SK-N-SH (cell line): ENCODE measurements around the gene HEBP1. TPM values are rescaled to one million over a fixed set of nuclear protein-coding genes. Genes with fewer than 3 reads are reported as not detected.

Experiments
- CTCF ChIA-PET: fragments of 300-600, 350-600 bp; formaldehyde crosslinking; extraction: SDS; loops from one replicate; lab custom pipeline; 2021; lab: Yijun Ruan, JAX
- POLR2A ChIA-PET: fragments of 350-600 bp; sonication (Branson Sonifier 250); formaldehyde crosslinking; extraction: SDS; loops from one replicate; lab custom pipeline; 2020; ENCODE audit warnings: antibody characterized with exemption, inconsistent platforms; lab: Yijun Ruan, JAX
- DNase-seq: peaks from one replicate; pipeline ENCODE4 v3.0.0; 2012
- H2AFZ ChIP-seq: fragments of 200-600 bp; sonication (generic); 2 replicates; pipeline ENCODE4 v1.8.1; 2016; ENCODE audit warnings: antibody characterized with exemption, mild to moderate bottlenecking, low read depth
- H3F3A ChIP-seq: fragments of 200-600 bp; sonication (generic); replicated peaks from 2 replicates; pipeline ENCODE3; 2016; ENCODE audit warnings: antibody characterized with exemption, mild to moderate bottlenecking; ENCODE audit not compliant: insufficient read depth
- H3K27ac ChIP-seq, 2 experiments: fragments of 200-500 bp in 1 of 2; fragments of 200-600 bp in 1 of 2; sonication (Bioruptor generic) in 1 of 2; sonication (generic), shearing (Covaris generic) in 1 of 2; 2 replicates each; pipeline versions ENCODE4 v1.5.1 to v1.6.1; 2014 to 2016; ENCODE audit warnings: low read depth in 2 of 2, inconsistent platforms in 1 of 2, low read length in 1 of 2, mild to moderate bottlenecking in 1 of 2, mixed read lengths in 1 of 2
- H3K27me3 ChIP-seq: fragments of 200-600 bp; sonication (generic), shearing (Covaris generic); 2 replicates; pipeline ENCODE4 v1.6.1; 2016; ENCODE audit warnings: mixed run types; ENCODE audit not compliant: insufficient read depth
- H3K36me3 ChIP-seq, 2 experiments: fragments of 200-500 bp in 1 of 2; fragments of 200-600 bp in 1 of 2; sonication (Bioruptor generic) in 1 of 2; sonication (generic) in 1 of 2; replicated peaks in 1 of 2; 2 replicates each; pipeline versions ENCODE3 to v1.5.1; 2014 to 2016; ENCODE audit warnings: low read length in 1 of 2, mild to moderate bottlenecking in 1 of 2; ENCODE audit not compliant: insufficient read depth in 2 of 2, control insufficient read depth in 1 of 2
- H3K4me1 ChIP-seq, 2 experiments: fragments of 200-500 bp in 1 of 2; fragments of 200-600 bp in 1 of 2; sonication (Bioruptor generic) in 1 of 2; sonication (generic), shearing (Covaris generic) in 1 of 2; 2 replicates each; pipeline versions ENCODE4 v1.5.1 to v1.6.1; 2014 to 2016; ENCODE audit warnings: low read depth in 1 of 2, low read length in 1 of 2, mixed run types in 1 of 2; ENCODE audit not compliant: insufficient read depth in 2 of 2, control insufficient read depth in 1 of 2
- H3K4me2 ChIP-seq: fragments of 200-600 bp; sonication (generic), shearing (Covaris generic); 2 replicates; pipeline ENCODE4 v1.6.1; 2017; ENCODE audit warnings: mixed run types
- H3K4me3 ChIP-seq, 2 experiments: fragments of 200-500 bp in 1 of 2; fragments of 200-600 bp in 1 of 2; sonication (Bioruptor generic) in 1 of 2; sonication (generic), shearing (Covaris generic) in 1 of 2; 2 replicates each; pipeline versions ENCODE4 v1.5.1 to v1.8.1; 2014 to 2016; ENCODE audit warnings: low read depth in 2 of 2, inconsistent platforms in 1 of 2, low read length in 1 of 2, mild to moderate bottlenecking in 1 of 2, mixed read lengths in 1 of 2, moderate library complexity in 1 of 2
- H3K79me2 ChIP-seq: fragments of 200-600 bp; sonication (generic); 2 replicates; pipeline ENCODE4 v1.8.1; 2017; ENCODE audit warnings: mild to moderate bottlenecking; ENCODE audit not compliant: insufficient read depth
- H3K9ac ChIP-seq: fragments of 200-600 bp; sonication (generic); 2 replicates; pipeline ENCODE4 v1.6.1; 2017; ENCODE audit warnings: mixed run types
- H3K9me2 ChIP-seq: fragments of 200-600 bp; sonication (generic); 2 replicates; pipeline ENCODE4 v1.6.1; 2017; ENCODE audit warnings: mixed run types
- H3K9me3 ChIP-seq: fragments of 200-600 bp; sonication (generic); 2 replicates; pipeline ENCODE4 v1.6.1; 2017; ENCODE audit warnings: mixed run types, mild to moderate bottlenecking, moderate library complexity
- H4K20me1 ChIP-seq: fragments of 200-600 bp; sonication (generic); 2 replicates; pipeline ENCODE4 v1.6.1; 2017; ENCODE audit warnings: mild to moderate bottlenecking, mixed run types; ENCODE audit not compliant: insufficient read depth
- FOSL2 ChIP-seq: IDR thresholded peaks from 2 replicates; pipeline ENCODE4 v1.4.0; 2012; ENCODE audit warnings: low read depth, mild to moderate bottlenecking, moderate library complexity, borderline replicate concordance
- GATA2 ChIP-seq: sonication (generic); formaldehyde crosslinking; IDR thresholded peaks from 2 replicates; pipeline ENCODE4 v1.5.0; 2020; ENCODE audit warnings: mild to moderate bottlenecking, missing genetic modification reagents
- IRF3 ChIP-seq: fragments of 150-350 bp; IDR thresholded peaks from 2 replicates; pipeline ENCODE4 v1.6.1; 2016; ENCODE audit warnings: mild to moderate bottlenecking, low read depth, low read length
- MEF2A ChIP-seq: IDR thresholded peaks from 2 replicates; pipeline ENCODE4 v1.4.0; 2012; ENCODE audit warnings: low read depth, borderline replicate concordance
- NFIC ChIP-seq: IDR thresholded peaks from 2 replicates; pipeline ENCODE4 v1.4.0; 2012; ENCODE audit warnings: borderline replicate concordance
- POLR2AphosphoS5 ChIP-seq: IDR thresholded peaks from 2 replicates; pipeline ENCODE4 v1.6.1; 2012; ENCODE audit warnings: low read depth, low read length
- REST ChIP-seq: IDR thresholded peaks from 2 replicates; pipeline ENCODE4 v1.6.1; 2012; ENCODE audit warnings: mild to moderate bottlenecking, low read depth, low read length, moderate library complexity
- SMC3 ChIP-seq: IDR thresholded peaks from 2 replicates; pipeline ENCODE4 v1.6.1; 2012; ENCODE audit warnings: low read depth, low read length, improper control_type of control experiment
- TEAD4 ChIP-seq: IDR thresholded peaks from 2 replicates; pipeline ENCODE4 v1.4.0; 2012; ENCODE audit warnings: mild to moderate bottlenecking, borderline replicate concordance; ENCODE audit not compliant: insufficient read depth
- YY1 ChIP-seq: IDR thresholded peaks from 2 replicates; pipeline ENCODE4 v1.4.0; 2012; ENCODE audit warnings: low read depth, mild to moderate bottlenecking
- WGBS: methylation state at CpG from one replicate; pipeline ENCODE4 v1.1.6; 2017; ENCODE audit warnings: low lambda C conversion rate; 5-methylcytosine and 5-hydroxymethylcytosine counted together
- polyA plus RNA-seq, 3 experiments: library from polyadenylated mRNA; depleted of rRNA; stranded (reverse); fragments of >200 nt; gene quantifications; 2 replicates each; pipeline ENCODE4 v1.2.3, GENCODE V29; 2012
- TF ChIP-seq, protein P1 (sequence below): IDR thresholded peaks from 2 replicates; pipeline ENCODE4; 2012
- TF ChIP-seq, protein P2 (sequence below): fragments of 200-600 bp; sonication (generic); IDR thresholded peaks from 2 replicates; pipeline ENCODE4 v1.6.1; 2017; ENCODE audit warnings: antibody characterized with exemption, mild to moderate bottlenecking, moderate library complexity
- TF ChIP-seq, protein P3 (sequence below): IDR thresholded peaks from 2 replicates; pipeline ENCODE4 v1.4.0; 2012; ENCODE audit warnings: low read depth
- TF ChIP-seq, protein P4 (sequence below): fragments of 150-350 bp; IDR thresholded peaks from 2 replicates; pipeline ENCODE4 v1.6.1; 2017; ENCODE audit warnings: antibody characterized with exemption, low read length, low read depth, borderline replicate concordance

Gene HEBP1
- polyA plus RNA-seq, 1 of the 3 experiments (the other 2 are of a cell fraction): 17.9 TPM

DNA sequence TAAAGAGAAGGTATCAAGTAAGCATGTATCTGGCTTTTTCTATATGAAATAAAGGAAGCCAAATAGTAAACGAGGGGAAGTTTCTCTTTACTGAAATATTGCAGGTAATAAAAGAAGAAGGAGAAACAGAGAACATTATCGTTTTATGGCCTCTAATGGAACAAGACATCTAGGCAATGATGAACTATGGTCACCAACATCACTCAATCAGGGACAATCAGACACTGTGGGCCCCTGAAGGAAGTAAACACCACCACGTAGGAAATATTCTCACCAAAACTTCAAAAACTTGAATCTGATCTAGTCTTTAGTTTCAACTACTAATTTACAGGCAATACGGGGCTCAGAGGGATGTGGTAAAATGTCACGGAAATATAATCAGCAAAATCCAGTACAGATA, 15.9 kb downstream of the HEBP1 start:
- H3K4me1 ChIP-seq: peaks cover 2 to 12% of the 10 kb centered on the region in 2 experiments; a peak in 2 of 4 replicates
- peaks cover 15% of the 10 kb centered on the region for H3F3A ChIP-seq
- no peak overlapping the region for H3K4me2 ChIP-seq
- H3K36me3 ChIP-seq: peaks cover 38 to 41% of the 10 kb centered on the region in 2 experiments
- TF ChIP-seq MEF2A: no peak
- TF ChIP-seq YY1: no peak
- TF ChIP-seq IRF3: no peak
- TF ChIP-seq, protein P1, sequence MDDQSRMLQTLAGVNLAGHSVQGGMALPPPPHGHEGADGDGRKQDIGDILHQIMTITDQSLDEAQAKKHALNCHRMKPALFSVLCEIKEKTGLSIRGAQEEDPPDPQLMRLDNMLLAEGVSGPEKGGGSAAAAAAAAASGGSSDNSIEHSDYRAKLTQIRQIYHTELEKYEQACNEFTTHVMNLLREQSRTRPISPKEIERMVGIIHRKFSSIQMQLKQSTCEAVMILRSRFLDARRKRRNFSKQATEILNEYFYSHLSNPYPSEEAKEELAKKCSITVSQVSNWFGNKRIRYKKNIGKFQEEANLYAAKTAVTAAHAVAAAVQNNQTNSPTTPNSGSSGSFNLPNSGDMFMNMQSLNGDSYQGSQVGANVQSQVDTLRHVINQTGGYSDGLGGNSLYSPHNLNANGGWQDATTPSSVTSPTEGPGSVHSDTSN: no peak
- no peak for TF ChIP-seq POLR2AphosphoS5
- TF ChIP-seq, protein P2, sequence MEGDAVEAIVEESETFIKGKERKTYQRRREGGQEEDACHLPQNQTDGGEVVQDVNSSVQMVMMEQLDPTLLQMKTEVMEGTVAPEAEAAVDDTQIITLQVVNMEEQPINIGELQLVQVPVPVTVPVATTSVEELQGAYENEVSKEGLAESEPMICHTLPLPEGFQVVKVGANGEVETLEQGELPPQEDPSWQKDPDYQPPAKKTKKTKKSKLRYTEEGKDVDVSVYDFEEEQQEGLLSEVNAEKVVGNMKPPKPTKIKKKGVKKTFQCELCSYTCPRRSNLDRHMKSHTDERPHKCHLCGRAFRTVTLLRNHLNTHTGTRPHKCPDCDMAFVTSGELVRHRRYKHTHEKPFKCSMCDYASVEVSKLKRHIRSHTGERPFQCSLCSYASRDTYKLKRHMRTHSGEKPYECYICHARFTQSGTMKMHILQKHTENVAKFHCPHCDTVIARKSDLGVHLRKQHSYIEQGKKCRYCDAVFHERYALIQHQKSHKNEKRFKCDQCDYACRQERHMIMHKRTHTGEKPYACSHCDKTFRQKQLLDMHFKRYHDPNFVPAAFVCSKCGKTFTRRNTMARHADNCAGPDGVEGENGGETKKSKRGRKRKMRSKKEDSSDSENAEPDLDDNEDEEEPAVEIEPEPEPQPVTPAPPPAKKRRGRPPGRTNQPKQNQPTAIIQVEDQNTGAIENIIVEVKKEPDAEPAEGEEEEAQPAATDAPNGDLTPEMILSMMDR: no peak
- TF ChIP-seq, protein P3, sequence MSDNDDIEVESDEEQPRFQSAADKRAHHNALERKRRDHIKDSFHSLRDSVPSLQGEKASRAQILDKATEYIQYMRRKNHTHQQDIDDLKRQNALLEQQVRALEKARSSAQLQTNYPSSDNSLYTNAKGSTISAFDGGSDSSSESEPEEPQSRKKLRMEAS: no peak
- TF ChIP-seq FOSL2: no peak
- TF ChIP-seq, protein P4, sequence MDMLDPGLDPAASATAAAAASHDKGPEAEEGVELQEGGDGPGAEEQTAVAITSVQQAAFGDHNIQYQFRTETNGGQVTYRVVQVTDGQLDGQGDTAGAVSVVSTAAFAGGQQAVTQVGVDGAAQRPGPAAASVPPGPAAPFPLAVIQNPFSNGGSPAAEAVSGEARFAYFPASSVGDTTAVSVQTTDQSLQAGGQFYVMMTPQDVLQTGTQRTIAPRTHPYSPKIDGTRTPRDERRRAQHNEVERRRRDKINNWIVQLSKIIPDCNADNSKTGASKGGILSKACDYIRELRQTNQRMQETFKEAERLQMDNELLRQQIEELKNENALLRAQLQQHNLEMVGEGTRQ: no peak
- TF ChIP-seq GATA2 (CRISPR knock-in tag): no peak
- TF ChIP-seq REST: no peak
- no peak for TF ChIP-seq SMC3
- no peak for TF ChIP-seq TEAD4
- no peak for TF ChIP-seq NFIC
- ChIA-PET CTCF (interaction anchor here (0.6 to 7.5 kb wide), 21 partner anchors 9 to 247 kb away, joined by 3 to 40 read pairs (median 5); no protein-coding TSS in a partner anchor), POLR2A (no interaction called here)
- WGBS: 86% methylated on average over 5 of the region's 5 CpGs
- no peak overlapping the region for H3K27ac ChIP-seq
- no peaks in the 10 kb centered on the region for H3K9me2 ChIP-seq
- H3K9ac ChIP-seq: no peak overlapping the region
- no peaks in the 10 kb centered on the region for H3K9me3 ChIP-seq
- no peaks in the 10 kb centered on the region for H4K20me1 ChIP-seq
- H3K27me3 ChIP-seq: no peaks in the 10 kb centered on the region
- H3K79me2 ChIP-seq: peaks cover 5% of the 10 kb centered on the region; the same call in 1 of the 2 replicates
- no peak for DNase-seq
- H3K4me3 ChIP-seq: no peak overlapping the region
- H2AFZ ChIP-seq: no peak overlapping the region
